ENCODE results near the gene HIRA. TPM values are rescaled to one million over a fixed set of nuclear protein-coding genes. Genes with fewer than 3 reads are reported as not detected.
A peak's percentile ranks its signal among the peaks of the same experiment; 100 is the strongest.

The HIRA gene
- total RNA-seq, 1 experiment from 2014 or later, result 20.0 TPM

GRCh38 chr22:19476023-19476422 lies 44.5 kb upstream of the HIRA start:
- Histone ChIP-seq H3K9me2 (replicated peaks; ENCODE audit: insufficient read depth, low read length) (no peaks in the 10 kb centered on the region), H3K4me2 (ENCODE audit: low read depth, low read length, poor library complexity, severe bottlenecking) (no peak overlapping the region), H3K9ac (ENCODE audit: low read length) (no peak overlapping the region), H3K27me3 (ENCODE audit: low read length) (no peaks in the 10 kb centered on the region), H3K79me2 (ENCODE audit: low read length) (peaks cover 69% of the 10 kb centered on the region), H4K20me1 (ENCODE audit: insufficient read depth, low read depth, low read length) (peaks cover 3% of the 10 kb centered on the region; the same call in 1 of the 2 replicates), H3K9me3 (ENCODE audit: low read length) (no peaks in the 10 kb centered on the region), H2AFZ (ENCODE audit: low read length) (no peak overlapping the region), H3K4me1 (ENCODE audit: low read length) (peaks cover 23% of the 10 kb centered on the region), H3K4me3 (ENCODE audit: low read length) (no peak overlapping the region), H3K27ac (ENCODE audit: low read length) (no peak overlapping the region), H3K36me3 (ENCODE audit: insufficient read depth, low read length) (peaks cover 13% of the 10 kb centered on the region; the same call in 1 of the 2 replicates)
- no peak for DNase-seq

GRCh38 chr22:19473578-19473977 lies 42.0 kb upstream of the HIRA start:
- H3K79me2 ChIP-seq (ENCODE audit: low read length), result peaks cover 53% of the 10 kb centered on the region
- H3K27ac ChIP-seq (ENCODE audit: low read length), result no peak overlapping the region
- H3K9ac ChIP-seq (ENCODE audit: low read length), result no peak overlapping the region
- no peak overlapping the region for H3K4me3 ChIP-seq (ENCODE audit: low read length)
- peak; percentile 60 for DNase-seq
- peaks cover 3% of the 10 kb centered on the region; the same call in 1 of the 2 replicates for H4K20me1 ChIP-seq (ENCODE audit: insufficient read depth, low read depth, low read length)
- no peak overlapping the region for H2AFZ ChIP-seq (ENCODE audit: low read length)
- H3K4me1 ChIP-seq (ENCODE audit: low read length), result peaks cover 18% of the 10 kb centered on the region
- no peaks in the 10 kb centered on the region for H3K9me3 ChIP-seq (ENCODE audit: low read length)
- no peak overlapping the region for H3K4me2 ChIP-seq (ENCODE audit: low read depth, low read length, poor library complexity, severe bottlenecking)
- H3K36me3 ChIP-seq (ENCODE audit: insufficient read depth, low read length), result peaks cover 23% of the 10 kb centered on the region; the same call in 1 of the 2 replicates
- H3K9me2 ChIP-seq (replicated peaks; ENCODE audit: insufficient read depth, low read length), result no peaks in the 10 kb centered on the region
- no peaks in the 10 kb centered on the region for H3K27me3 ChIP-seq (ENCODE audit: low read length)

- H3K4me3 ChIP-seq (ENCODE audit: low read length), result no peak overlapping the region
- no peaks in the 10 kb centered on the region for H3K9me2 ChIP-seq (replicated peaks; ENCODE audit: insufficient read depth, low read length)
- peaks cover 39% of the 10 kb centered on the region for H3K79me2 ChIP-seq (ENCODE audit: low read length)
Measured at GRCh38 chr22:19472233-19472632, 40.7 kb upstream of the HIRA start.

GRCh38 chr22:19471572-19471971 lies 40.0 kb upstream of the HIRA start:
- H3K9me3 ChIP-seq (ENCODE audit: low read length), result no peaks in the 10 kb centered on the region
- H4K20me1 ChIP-seq (ENCODE audit: insufficient read depth, low read depth, low read length), result peaks cover 3% of the 10 kb centered on the region; the same call in 1 of the 2 replicates
- H3K9ac ChIP-seq (ENCODE audit: low read length), result no peak overlapping the region
- H3K4me2 ChIP-seq (ENCODE audit: low read depth, low read length, poor library complexity, severe bottlenecking), result no peak overlapping the region
- no peak overlapping the region for H3K27ac ChIP-seq (ENCODE audit: low read length)
- H3K79me2 ChIP-seq (ENCODE audit: low read length), result peaks cover 34% of the 10 kb centered on the region
- no peak overlapping the region for H3K4me3 ChIP-seq (ENCODE audit: low read length)
- H3K36me3 ChIP-seq (ENCODE audit: insufficient read depth, low read length), result peaks cover 36% of the 10 kb centered on the region; the same call in 1 of the 2 replicates
- H3K4me1 ChIP-seq (ENCODE audit: low read length), result peaks cover 7% of the 10 kb centered on the region
- no peaks in the 10 kb centered on the region for H3K27me3 ChIP-seq (ENCODE audit: low read length)
- DNase-seq, result no peak
- H2AFZ ChIP-seq (ENCODE audit: low read length), result no peak overlapping the region
- H3K9me2 ChIP-seq (replicated peaks; ENCODE audit: insufficient read depth, low read length), result no peaks in the 10 kb centered on the region

More at GRCh38 chr22:19472233-19472632, 40.7 kb upstream of the HIRA start:
- Histone ChIP-seq H3K9ac (ENCODE audit: low read length) (no peak overlapping the region), H3K27me3 (ENCODE audit: low read length) (no peaks in the 10 kb centered on the region), H3K4me1 (ENCODE audit: low read length) (peaks cover 10% of the 10 kb centered on the region), H3K27ac (ENCODE audit: low read length) (no peak overlapping the region), H2AFZ (ENCODE audit: low read length) (no peak overlapping the region), H3K9me3 (ENCODE audit: low read length) (no peaks in the 10 kb centered on the region), H3K36me3 (ENCODE audit: insufficient read depth, low read length) (peaks cover 31% of the 10 kb centered on the region; the same call in 1 of the 2 replicates), H3K4me2 (ENCODE audit: low read depth, low read length, poor library complexity, severe bottlenecking) (no peak overlapping the region), H4K20me1 (ENCODE audit: insufficient read depth, low read depth, low read length) (peaks cover 3% of the 10 kb centered on the region; the same call in 1 of the 2 replicates)
- DNase-seq, result no peak

GRCh38 chr22:19470010-19470409 lies 38.5 kb upstream of the HIRA start:
- no peaks in the 10 kb centered on the region for H3K9me2 ChIP-seq (replicated peaks; ENCODE audit: insufficient read depth, low read length)
- H3K4me2 ChIP-seq (ENCODE audit: low read depth, low read length, poor library complexity, severe bottlenecking), result no peak overlapping the region
- H3K27ac ChIP-seq (ENCODE audit: low read length), result no peak overlapping the region
- no peak overlapping the region for H3K9ac ChIP-seq (ENCODE audit: low read length)
- no peaks in the 10 kb centered on the region for H3K9me3 ChIP-seq (ENCODE audit: low read length)
- peaks cover 31% of the 10 kb centered on the region; the same call in 1 of the 2 replicates for H3K36me3 ChIP-seq (ENCODE audit: insufficient read depth, low read length)
- H4K20me1 ChIP-seq (ENCODE audit: insufficient read depth, low read depth, low read length), result peaks cover 3% of the 10 kb centered on the region; the same call in 1 of the 2 replicates
- no peak overlapping the region for H2AFZ ChIP-seq (ENCODE audit: low read length)
- no peaks in the 10 kb centered on the region for H3K27me3 ChIP-seq (ENCODE audit: low read length)
- no peak for DNase-seq
- H3K4me3 ChIP-seq (ENCODE audit: low read length), result no peak overlapping the region
- no peaks in the 10 kb centered on the region for H3K4me1 ChIP-seq (ENCODE audit: low read length)
- H3K79me2 ChIP-seq (ENCODE audit: low read length), result peaks cover 21% of the 10 kb centered on the region

- Histone ChIP-seq H3K9ac (ENCODE audit: low read length) (no peak overlapping the region), H2AFZ (ENCODE audit: low read length) (no peak overlapping the region), H3K27me3 (ENCODE audit: low read length) (no peaks in the 10 kb centered on the region), H3K36me3 (ENCODE audit: insufficient read depth, low read length) (peaks cover 30% of the 10 kb centered on the region; the same call in 1 of the 2 replicates), H4K20me1 (ENCODE audit: insufficient read depth, low read depth, low read length) (no peaks in the 10 kb centered on the region; the same call in 1 of the 2 replicates), H3K9me3 (ENCODE audit: low read length) (no peaks in the 10 kb centered on the region), H3K4me2 (ENCODE audit: low read depth, low read length, poor library complexity, severe bottlenecking) (no peak overlapping the region), H3K4me1 (ENCODE audit: low read length) (no peaks in the 10 kb centered on the region), H3K79me2 (ENCODE audit: low read length) (peaks cover 17% of the 10 kb centered on the region), H3K4me3 (ENCODE audit: low read length) (no peak overlapping the region), H3K27ac (ENCODE audit: low read length) (no peak overlapping the region), H3K9me2 (replicated peaks; ENCODE audit: insufficient read depth, low read length) (no peaks in the 10 kb centered on the region)
- no peak for DNase-seq
Measured at GRCh38 chr22:19469421-19469820, 37.9 kb upstream of the HIRA start.

- Histone ChIP-seq H3K4me3 (ENCODE audit: low read length) (no peak overlapping the region), H3K9me3 (ENCODE audit: low read length) (no peaks in the 10 kb centered on the region), H4K20me1 (ENCODE audit: insufficient read depth, low read depth, low read length) (no peaks in the 10 kb centered on the region; the same call in 1 of the 2 replicates), H3K4me2 (ENCODE audit: low read depth, low read length, poor library complexity, severe bottlenecking) (no peak overlapping the region), H3K36me3 (ENCODE audit: insufficient read depth, low read length) (peaks cover 42% of the 10 kb centered on the region; the same call in 1 of the 2 replicates), H3K27ac (ENCODE audit: low read length) (no peak overlapping the region), H3K9me2 (replicated peaks; ENCODE audit: insufficient read depth, low read length) (no peaks in the 10 kb centered on the region), H2AFZ (ENCODE audit: low read length) (no peak overlapping the region), H3K27me3 (ENCODE audit: low read length) (no peaks in the 10 kb centered on the region), H3K4me1 (ENCODE audit: low read length) (no peaks in the 10 kb centered on the region), H3K79me2 (ENCODE audit: low read length) (peaks cover 10% of the 10 kb centered on the region), H3K9ac (ENCODE audit: low read length) (no peak overlapping the region)
- no peak for DNase-seq
Measured at GRCh38 chr22:19467912-19468311, 36.4 kb upstream of the HIRA start.

- Histone ChIP-seq H3K27me3 (ENCODE audit: low read length) (no peaks in the 10 kb centered on the region), H2AFZ (ENCODE audit: low read length) (no peak overlapping the region), H3K4me3 (ENCODE audit: low read length) (no peak overlapping the region), H3K36me3 (ENCODE audit: insufficient read depth, low read length) (peaks cover 42% of the 10 kb centered on the region; the same call in 1 of the 2 replicates), H3K27ac (ENCODE audit: low read length) (no peak overlapping the region), H3K79me2 (ENCODE audit: low read length) (0 out of 2 replicates have a peak, but pooled peaks cover 6% of the 10 kb centered on the region), H3K9me3 (ENCODE audit: low read length) (no peaks in the 10 kb centered on the region), H3K4me1 (ENCODE audit: low read length) (no peaks in the 10 kb centered on the region), H4K20me1 (ENCODE audit: insufficient read depth, low read depth, low read length) (no peaks in the 10 kb centered on the region; the same call in 1 of the 2 replicates), H3K9me2 (replicated peaks; ENCODE audit: insufficient read depth, low read length) (no peaks in the 10 kb centered on the region), H3K4me2 (ENCODE audit: low read depth, low read length, poor library complexity, severe bottlenecking) (no peak overlapping the region), H3K9ac (ENCODE audit: low read length) (no peak overlapping the region)
- DNase-seq, result no peak
Measured at GRCh38 chr22:19466848-19467752, 35.6 kb upstream of the HIRA start.

Measured in Karpas-422 (cell line).